Testis (tissue), 2 donors: ENCODE data around the gene ANO2.

Experiments
- CTCF ChIP-seq, 3 experiments: fragments of 450-650 bp in 2 of 3; fragments of 200-600 bp in 1 of 3; sonication (generic) in 1 of 3; IDR thresholded peaks; one replicate each; pipeline ENCODE4 v1.5.1; 2016 to 2019; ENCODE audit warnings: antibody characterized with exemption in 3 of 3, mild to moderate bottlenecking in 2 of 3, moderate library complexity in 1 of 3
- POLR2A ChIP-seq: fragments of 450-650 bp; IDR thresholded peaks from one replicate; pipeline ENCODE4 v1.6.1; 2017; ENCODE audit warnings: antibody characterized with exemption, mild to moderate bottlenecking, moderate library complexity

GRCh38 chr12:5874514-5874913 lies 70.5 kb downstream of the ANO2 start:
- no peak for TF ChIP-seq CTCF (IDR thresholded peaks at IDR 0.05)
- no peak for TF ChIP-seq POLR2A
